ENCODE results near the gene PPP2R3C. TPM values are rescaled to one million over a fixed set of nuclear protein-coding genes. Genes with fewer than 3 reads are reported as not detected.

Gene PPP2R3C
- total and polyA plus RNA-seq, 2 of the 13 experiments (the other 11 are each of a cell fraction or from before 2014, with no cell fraction given): 63.4 to 102 TPM

- H3K4me2 ChIP-seq (ENCODE audit: low read depth, low read length): no peak overlapping the region
- in situ Hi-C loops (cut with HindIII; ENCODE audit: extremely low pct_ligation_motif_present, low pct_unique_long_range_greater_than_20kb): no loop called here
- H3K4me3 ChIP-seq (replicated peaks in 1 of 3; ENCODE audit: insufficient read depth in 1 of 3, low read depth in 2 of 3, low read length in 3 of 3): no peak overlapping the region
- no peak overlapping the region for H2AFZ ChIP-seq (ENCODE audit: low read length)
- H4K20me1 ChIP-seq (ENCODE audit: insufficient read depth, low read length): no peaks in the 10 kb centered on the region
- intact Hi-C loops (cut with micrococcal nuclease; ENCODE audit: unreplicated experiment): loop anchor here (1.0 kb wide), 1 partner anchor 10 kb away; no protein-coding TSS in a partner anchor
- H3K4me1 ChIP-seq (ENCODE audit: insufficient read depth, low read length): peaks cover 9% of the 10 kb centered on the region; the same call in 1 of the 2 replicates
- H3K27me3 ChIP-seq (ENCODE audit: control insufficient read depth in 1 of 2, insufficient read depth in 2 of 2, low read length in 2 of 2): no peaks in the 10 kb centered on the region
- no peak overlapping the region for H3K27ac ChIP-seq (ENCODE audit: extremely low read length, insufficient read depth, low read length)
- no peaks in the 10 kb centered on the region for H3K79me2 ChIP-seq (ENCODE audit: insufficient read depth, low read length)
- WGBS (ENCODE audit: low lambda C conversion rate): 85% methylated on average over 4 of the region's 4 CpGs
- no peaks in the 10 kb centered on the region for H3K9me3 ChIP-seq (ENCODE audit: low read length)
- peak; percentile 76 for ATAC-seq
- ChIA-PET POLR2A (interaction anchor here (1.2 kb wide), 1 partner anchor 22 kb away, joined by 5 read pairs; the partner anchor contains the start of gene FAM177A1), CTCF (ENCODE audit: low intra/inter-chr PET ratio, low total read pairs) (no interaction called here)
- no peak for FAIRE-seq
- no peak for DNase-seq (ENCODE audit: low spot score)
- H3K36me3 ChIP-seq (replicated peaks in 1 of 2; ENCODE audit: control insufficient read depth in 1 of 2, insufficient read depth in 2 of 2, low read length in 2 of 2): peaks cover 4 to 18% of the 10 kb centered on the region in 2 experiments; a peak in 3 of 5 replicates
- no TSS peak for BruUV-seq (replicated peaks)
- no peak overlapping the region for H3K9ac ChIP-seq (ENCODE audit: insufficient read depth, low read depth, low read length)
- TF ChIP-seq ZNF773 (CRISPR knock-in tag; IDR thresholded peaks at IDR 0.05; ENCODE audit: borderline replicate concordance) (no peak), NR2F2 (IDR thresholded peaks at IDR 0.05; ENCODE audit: borderline replicate concordance, low read depth) (no peak), ZFP41 (CRISPR knock-in tag; IDR thresholded peaks at IDR 0.05; ENCODE audit: borderline replicate concordance) (no peak), RFXANK (CRISPR knock-in tag; IDR thresholded peaks at IDR 0.05) (no peak), ZNF101 (CRISPR knock-in tag; IDR thresholded peaks at IDR 0.05; ENCODE audit: borderline replicate concordance, low read depth) (0 out of 2 replicates have a peak, but pooled peaks have one; percentile 29), ZMAT5 (CRISPR knock-in tag; IDR thresholded peaks at IDR 0.05; ENCODE audit: borderline replicate concordance, low read depth) (no peak), CREB3 (CRISPR knock-in tag; IDR thresholded peaks at IDR 0.05) (no peak), ZNF558 (CRISPR knock-in tag; IDR thresholded peaks at IDR 0.05; ENCODE audit: borderline replicate concordance) (0 out of 2 replicates have a peak, but pooled peaks have one; percentile 40), E2F1 (CRISPR knock-in tag; IDR thresholded peaks at IDR 0.05) (no peak), TRIM22 (IDR thresholded peaks at IDR 0.05) (no peak), ZNF564 (CRISPR knock-in tag; IDR thresholded peaks at IDR 0.05) (peak; percentile 97), MTERF4 (CRISPR knock-in tag; IDR thresholded peaks at IDR 0.05) (no peak)
Measured at GRCh38 chr14:35068238-35069012, 53.4 kb downstream of the PPP2R3C start.
